IMR-90 (cell line): Measurements from ENCODE around the gene ACTR10. TPM values are rescaled to one million over a fixed set of nuclear protein-coding genes. Genes with fewer than 3 reads are reported as not detected.

ENCODE experiments used
- ATAC-seq: fragments of 200-7000 bp; cut with Tn5 transposase; 2 replicates; pipeline ENCODE4 v1.9.1; 2020; ENCODE audit warnings: low read depth, mild to moderate bottlenecking, moderate library complexity
- BruUV-seq: library from RNA; stranded (reverse); fragments of 400-500 nt; replicated peaks from 2 replicates; lab custom pipeline; 2021; lab: Mats Ljungman, UMichigan
- CTCF ChIA-PET: fragments of 300-600 bp; formaldehyde crosslinking; extraction: SDS; loops from one replicate; lab custom pipeline; 2021; ENCODE audit warnings: antibody characterized with exemption; lab: Yijun Ruan, JAX
- POLR2A ChIA-PET: fragments of 300-600 bp; sonication (Branson Sonifier 250); formaldehyde crosslinking; loops from one replicate; lab custom pipeline; 2022; ENCODE audit warnings: antibody characterized with exemption; ENCODE audit not compliant: unreplicated experiment; lab: Charles Lee
- DNase-seq: peaks from one replicate; pipeline ENCODE4 v3.0.0; 2013
- H2AFZ ChIP-seq: replicated peaks from 2 replicates; pipeline ENCODE3; 2013; ENCODE audit warnings: low read length, mild to moderate bottlenecking; ENCODE audit not compliant: poor library complexity
- H2AK5ac ChIP-seq: 2 replicates; pipeline ENCODE4 v1.6.1; 2013; ENCODE audit warnings: low read depth, low read length, inconsistent platforms
- H2AK9ac ChIP-seq: replicated peaks from 2 replicates; pipeline ENCODE3; 2013; ENCODE audit warnings: mild to moderate bottlenecking, low read depth, low read length, moderate library complexity; ENCODE audit not compliant: poor library complexity
- H2BK120ac ChIP-seq: 2 replicates; pipeline ENCODE4 v1.6.1; 2013; ENCODE audit warnings: low read depth, low read length, inconsistent platforms
- H2BK15ac ChIP-seq: 3 replicates; pipeline ENCODE4 v1.6.1; 2013; ENCODE audit warnings: low read depth, low read length, inconsistent platforms
- H2BK20ac ChIP-seq: 2 replicates; pipeline ENCODE4 v1.6.1; 2013; ENCODE audit warnings: low read depth, mild to moderate bottlenecking, inconsistent platforms, low read length, moderate library complexity
- H2BK5ac ChIP-seq: 2 replicates; pipeline ENCODE4 v1.6.1; 2013; ENCODE audit warnings: mild to moderate bottlenecking, low read depth, low read length, inconsistent platforms; ENCODE audit not compliant: poor library complexity, severe bottlenecking
- H3K14ac ChIP-seq: replicated peaks from 2 replicates; pipeline ENCODE4 v1.6.1; 2013; ENCODE audit warnings: low read depth, low read length, inconsistent platforms
- H3K18ac ChIP-seq: 2 replicates; pipeline ENCODE4 v1.6.1; 2013; ENCODE audit warnings: low read depth, low read length, control low read depth
- H3K23ac ChIP-seq: 2 replicates; pipeline ENCODE4 v1.6.1; 2013; ENCODE audit warnings: low read depth, low read length, inconsistent platforms
- H3K27ac ChIP-seq: 2 replicates; pipeline ENCODE4 v1.5.1; 2013; ENCODE audit warnings: mild to moderate bottlenecking, control low read depth, low read length; ENCODE audit not compliant: insufficient read depth
- H3K27me3 ChIP-seq: 2 replicates; pipeline ENCODE4 v1.6.1; 2013; ENCODE audit warnings: low read length; ENCODE audit not compliant: control insufficient read depth, insufficient read depth
- H3K36me3 ChIP-seq: 2 replicates; pipeline ENCODE4 v1.6.1; 2013; ENCODE audit warnings: low read length, mixed read lengths; ENCODE audit not compliant: control insufficient read depth, insufficient read depth
- H3K4ac ChIP-seq: 2 replicates; pipeline ENCODE4 v1.6.1; 2013; ENCODE audit warnings: low read depth, low read length, inconsistent platforms
- H3K4me1 ChIP-seq: 2 replicates; pipeline ENCODE4 v1.6.1; 2013; ENCODE audit warnings: low read length, mixed read lengths; ENCODE audit not compliant: control insufficient read depth, insufficient read depth
- H3K4me2 ChIP-seq: 2 replicates; pipeline ENCODE4 v1.6.1; 2013; ENCODE audit warnings: low read depth, mild to moderate bottlenecking, control low read depth, low read length, moderate library complexity
- H3K4me3 ChIP-seq: 2 replicates; pipeline ENCODE4 v1.5.1; 2013; ENCODE audit warnings: low read depth, mild to moderate bottlenecking, control low read depth, low read length, moderate library complexity; ENCODE audit not compliant: insufficient read depth
- H3K56ac ChIP-seq: 2 replicates; pipeline ENCODE4 v1.6.1; 2013; ENCODE audit warnings: low read length, inconsistent platforms; ENCODE audit not compliant: insufficient read depth; ENCODE audit errors: extremely low read depth
- H3K79me1 ChIP-seq, 2 experiments: 2 replicates each; pipeline ENCODE4 v1.6.1; 2013; ENCODE audit warnings: low read length in 2 of 2, inconsistent platforms in 1 of 2, low read depth in 1 of 2
- H3K9ac ChIP-seq: 2 replicates; pipeline ENCODE4 v1.6.1; 2013; ENCODE audit warnings: low read depth, low read length, control low read depth
- H3K9me1 ChIP-seq: 2 replicates; pipeline ENCODE4 v1.6.1; 2013; ENCODE audit warnings: low read length, inconsistent platforms; ENCODE audit not compliant: insufficient read depth
- H3K9me3 ChIP-seq: 2 replicates; pipeline ENCODE4 v1.6.1; 2013; ENCODE audit warnings: low read length; ENCODE audit not compliant: control insufficient read depth, insufficient read depth
- H4K20me1 ChIP-seq: 2 replicates; pipeline ENCODE4 v1.6.1; 2013; ENCODE audit warnings: low read length, inconsistent platforms; ENCODE audit not compliant: insufficient read depth
- H4K5ac ChIP-seq: 2 replicates; pipeline ENCODE4 v1.6.1; 2013; ENCODE audit warnings: mild to moderate bottlenecking, low read depth, low read length, control low read depth
- H4K8ac ChIP-seq, 2 experiments: 2 replicates each; pipeline ENCODE4 v1.6.1; 2013; ENCODE audit warnings: low read depth in 2 of 2, low read length in 2 of 2, control low read depth in 1 of 2, inconsistent platforms in 1 of 2
- H4K91ac ChIP-seq: 2 replicates; pipeline ENCODE4 v1.6.1; 2013; ENCODE audit warnings: low read depth, low read length, inconsistent platforms; ENCODE audit not compliant: insufficient read depth
- CEBPB ChIP-seq: IDR thresholded peaks from 2 replicates; pipeline ENCODE4 v1.6.1; 2012; ENCODE audit warnings: low read depth, low read length, improper control_type of control experiment
- CHD1 ChIP-seq: IDR thresholded peaks from 2 replicates; pipeline ENCODE4 v1.6.1; 2012; ENCODE audit warnings: low read depth, low read length, improper control_type of control experiment
- FOS ChIP-seq: fragments of 150-350 bp; IDR thresholded peaks from 2 replicates; pipeline ENCODE4 v1.6.1; 2016; ENCODE audit warnings: low read depth, low read length
- MAZ ChIP-seq: IDR thresholded peaks from 2 replicates; pipeline ENCODE4 v1.6.1; 2012; ENCODE audit warnings: low read depth, mild to moderate bottlenecking, low read length, improper control_type of control experiment, moderate library complexity, borderline replicate concordance
- MXI1 ChIP-seq: IDR thresholded peaks from 2 replicates; pipeline ENCODE4 v1.6.1; 2012; ENCODE audit warnings: low read depth, mild to moderate bottlenecking, low read length, moderate library complexity, borderline replicate concordance
- NFE2L2 ChIP-seq: fragments of 150-350 bp; IDR thresholded peaks from 2 replicates; pipeline ENCODE4 v1.6.1; 2016; ENCODE audit warnings: low read depth, mild to moderate bottlenecking, low read length
- POLR2A ChIP-seq: IDR thresholded peaks from 2 replicates; pipeline ENCODE4 v1.6.1; 2012; ENCODE audit warnings: mild to moderate bottlenecking, low read depth, low read length
- RAD21 ChIP-seq: IDR thresholded peaks from 2 replicates; pipeline ENCODE4 v1.6.1; 2012; ENCODE audit warnings: low read length, improper control_type of control experiment
- RCOR1 ChIP-seq: IDR thresholded peaks from 2 replicates; pipeline ENCODE4 v1.6.1; 2012; ENCODE audit warnings: mild to moderate bottlenecking, low read length, improper control_type of control experiment; ENCODE audit not compliant: insufficient replicate concordance
- RFX5 ChIP-seq: IDR thresholded peaks from 2 replicates; pipeline ENCODE4 v1.8.0; 2012; ENCODE audit warnings: low read depth, mild to moderate bottlenecking, low read length, moderate library complexity
- WGBS, 2 experiments: methylation state at CpG; one replicate each; pipeline versions ENCODE4 v1.1.5 to v1.1.7; 2013; ENCODE audit warnings: missing lambda C conversion rate in 2 of 2; ENCODE audit not compliant: insufficient read length in 1 of 2; ENCODE audit errors: extremely low coverage in 2 of 2; 5-methylcytosine and 5-hydroxymethylcytosine counted together
- dilution Hi-C: fragments of 300-500 bp; cut with HindIII; formaldehyde crosslinking; loops from one replicate; pipeline ENCODE4 v1.14.3; 2018; ENCODE audit warnings: low sequenced_read_pairs; ENCODE audit not compliant: unreplicated experiment
- in situ Hi-C: fragments of 300-500 bp; cut with MboI; formaldehyde crosslinking; loops from 3 replicates; pipeline ENCODE4 v1.14.3; 2019; ENCODE audit warnings: low sequenced_read_pairs, inconsistent platforms, mixed read lengths
- intact Hi-C: fragments of 100-400 bp; cut with micrococcal nuclease; formaldehyde crosslinking; loops from 2 replicates; pipeline ENCODE4 v1.10.0; 2022
- polyA plus RNA-seq, 3 experiments: library from polyadenylated mRNA; depleted of rRNA; stranded (reverse); fragments of >200 nt; gene quantifications; 2 replicates each; pipeline ENCODE4 v1.2.3, GENCODE V29; 2012; ENCODE audit warnings: low replicate concordance in 1 of 3
- total RNA-seq: library from RNA; depleted of rRNA; stranded (reverse); fragments of >200 nt; gene quantifications from 2 replicates; pipeline ENCODE4 v1.2.3, GENCODE V29; 2012
- TF ChIP-seq, protein P1 (sequence below): fragments of 150-350 bp; IDR thresholded peaks from 2 replicates; pipeline ENCODE4 v1.6.1; 2017; ENCODE audit warnings: mild to moderate bottlenecking, antibody characterized with exemption, low read length, low read depth
- TF ChIP-seq, protein P2 (sequence below): fragments of 150-350 bp; IDR thresholded peaks from 2 replicates; pipeline ENCODE4 v1.6.1; 2016; ENCODE audit warnings: low read depth, mild to moderate bottlenecking, low read length, moderate library complexity, borderline replicate concordance
- TF ChIP-seq, protein P3 (sequence below): conservative IDR thresholded peaks from 2 replicates; pipeline ENCODE4 v1.5.1; 2012; ENCODE audit warnings: mild to moderate bottlenecking, low read depth, low read length, improper control_type of control experiment

The ACTR10 gene
- total and polyA plus RNA-seq, 2 of the 4 experiments (the other 2 are of a cell fraction): 71.0 to 71.7 TPM

DNA sequence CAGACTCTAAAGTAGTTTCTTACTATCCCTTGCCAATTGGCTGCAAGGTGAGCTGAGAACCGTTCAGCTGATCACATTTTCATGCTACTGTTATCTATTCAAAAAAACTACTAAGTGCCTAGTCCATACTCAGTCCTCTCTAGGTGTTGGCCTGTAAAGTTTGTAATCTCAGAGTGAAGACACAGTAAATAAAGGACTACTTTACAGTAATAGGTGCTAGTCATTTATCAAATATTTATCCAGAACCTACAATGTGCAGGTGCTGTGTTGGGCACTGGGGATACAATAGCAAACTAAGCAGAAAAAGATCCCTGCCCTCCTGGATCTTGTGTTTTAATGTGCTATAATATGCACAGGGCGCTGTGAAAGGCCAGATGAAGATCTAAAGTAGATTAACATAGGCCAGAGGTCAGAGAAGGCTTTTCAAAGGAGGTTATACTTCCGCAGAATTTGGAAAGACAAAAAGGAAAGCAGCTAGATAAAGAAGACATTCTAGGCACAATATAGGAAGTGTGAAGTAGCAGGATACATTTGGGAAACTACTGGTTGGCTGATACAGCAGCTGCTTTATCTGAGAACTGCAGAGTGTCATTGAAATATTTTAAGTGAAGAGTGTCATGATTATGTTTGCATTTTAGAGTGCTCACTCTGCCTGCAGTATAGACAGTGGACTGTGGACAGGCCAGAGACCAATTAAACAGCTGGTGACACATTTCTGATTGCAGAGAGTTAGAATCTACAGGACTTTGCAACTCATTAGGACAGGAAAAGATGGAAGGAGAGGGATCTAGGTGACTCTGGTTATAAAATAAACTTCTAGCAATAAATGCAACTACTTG, 8.0 kb upstream of the ACTR10 start (continued):
- no peak for TF ChIP-seq CEBPB

DNA sequence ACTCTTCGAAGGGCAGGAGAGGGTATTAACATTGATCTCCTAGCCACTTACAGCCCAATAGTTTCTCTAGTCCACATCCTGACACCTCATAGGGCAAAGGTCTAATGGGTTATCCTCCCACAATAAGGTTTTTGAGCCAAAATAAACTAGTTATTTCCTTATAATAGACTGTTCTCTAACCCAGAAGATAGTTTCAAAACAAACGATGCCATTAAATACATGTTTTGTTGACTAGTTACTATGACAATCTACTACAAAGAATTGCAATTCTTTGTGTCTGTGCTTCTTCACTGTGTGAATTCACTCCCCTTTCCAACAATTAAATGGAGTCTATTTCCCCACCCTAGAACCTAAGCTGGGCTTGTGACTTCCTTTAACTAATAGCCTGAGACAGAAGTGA, 6.4 kb upstream of the ACTR10 start:
- no peak overlapping the region for H2BK120ac ChIP-seq
- H3K4me2 ChIP-seq: no peak overlapping the region
- H2AK5ac ChIP-seq: no peak overlapping the region
- BruUV-seq: no TSS peak
- H3K23ac ChIP-seq: no peak overlapping the region
- no peak overlapping the region for H3K18ac ChIP-seq
- H4K20me1 ChIP-seq: no peaks in the 10 kb centered on the region
- intact Hi-C loops: no loop called here
- no peaks in the 10 kb centered on the region; the same call in 1 of the 2 replicates for H3K9me1 ChIP-seq
- H3K9ac ChIP-seq: no peak overlapping the region
- H2AK9ac ChIP-seq: no peak overlapping the region
- ATAC-seq (no peak), DNase-seq (no peak)
- WGBS, 2 experiments: no CpG with 5 or more reads among the region's 2 CpGs
- no peaks in the 10 kb centered on the region for H3K4me1 ChIP-seq
- no peak overlapping the region for H2AFZ ChIP-seq
- POLR2A ChIA-PET: no interaction called here
- CTCF ChIA-PET: no interaction called here
- H3K27me3 ChIP-seq: peaks cover 19% of the 10 kb centered on the region
- H3K27ac ChIP-seq: no peak overlapping the region
- no peak overlapping the region for H2BK15ac ChIP-seq
- no peak overlapping the region for H3K4ac ChIP-seq
- no peaks in the 10 kb centered on the region for H3K36me3 ChIP-seq
- no peak overlapping the region for H3K56ac ChIP-seq
- no peak overlapping the region for H4K8ac ChIP-seq
- H4K91ac ChIP-seq: no peak overlapping the region
- no peak overlapping the region for H2BK20ac ChIP-seq
- in situ Hi-C loops: no loop called here
- H3K79me1 ChIP-seq: no peaks in the 10 kb centered on the region
- no peak overlapping the region for H3K4me3 ChIP-seq
- no peaks in the 10 kb centered on the region for H3K9me3 ChIP-seq
- no peak overlapping the region for H4K5ac ChIP-seq
- no peak overlapping the region for H3K14ac ChIP-seq
- dilution Hi-C loops: no loop called here
- no peak overlapping the region for H2BK5ac ChIP-seq
- TF ChIP-seq, protein P1, sequence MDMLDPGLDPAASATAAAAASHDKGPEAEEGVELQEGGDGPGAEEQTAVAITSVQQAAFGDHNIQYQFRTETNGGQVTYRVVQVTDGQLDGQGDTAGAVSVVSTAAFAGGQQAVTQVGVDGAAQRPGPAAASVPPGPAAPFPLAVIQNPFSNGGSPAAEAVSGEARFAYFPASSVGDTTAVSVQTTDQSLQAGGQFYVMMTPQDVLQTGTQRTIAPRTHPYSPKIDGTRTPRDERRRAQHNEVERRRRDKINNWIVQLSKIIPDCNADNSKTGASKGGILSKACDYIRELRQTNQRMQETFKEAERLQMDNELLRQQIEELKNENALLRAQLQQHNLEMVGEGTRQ: no peak
- TF ChIP-seq, protein P2, sequence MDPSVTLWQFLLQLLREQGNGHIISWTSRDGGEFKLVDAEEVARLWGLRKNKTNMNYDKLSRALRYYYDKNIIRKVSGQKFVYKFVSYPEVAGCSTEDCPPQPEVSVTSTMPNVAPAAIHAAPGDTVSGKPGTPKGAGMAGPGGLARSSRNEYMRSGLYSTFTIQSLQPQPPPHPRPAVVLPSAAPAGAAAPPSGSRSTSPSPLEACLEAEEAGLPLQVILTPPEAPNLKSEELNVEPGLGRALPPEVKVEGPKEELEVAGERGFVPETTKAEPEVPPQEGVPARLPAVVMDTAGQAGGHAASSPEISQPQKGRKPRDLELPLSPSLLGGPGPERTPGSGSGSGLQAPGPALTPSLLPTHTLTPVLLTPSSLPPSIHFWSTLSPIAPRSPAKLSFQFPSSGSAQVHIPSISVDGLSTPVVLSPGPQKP: no peak
- no peak for TF ChIP-seq MXI1
- no peak for TF ChIP-seq RCOR1
- no peak for TF ChIP-seq NFE2L2
- TF ChIP-seq MAZ: no peak
- TF ChIP-seq, protein P3, sequence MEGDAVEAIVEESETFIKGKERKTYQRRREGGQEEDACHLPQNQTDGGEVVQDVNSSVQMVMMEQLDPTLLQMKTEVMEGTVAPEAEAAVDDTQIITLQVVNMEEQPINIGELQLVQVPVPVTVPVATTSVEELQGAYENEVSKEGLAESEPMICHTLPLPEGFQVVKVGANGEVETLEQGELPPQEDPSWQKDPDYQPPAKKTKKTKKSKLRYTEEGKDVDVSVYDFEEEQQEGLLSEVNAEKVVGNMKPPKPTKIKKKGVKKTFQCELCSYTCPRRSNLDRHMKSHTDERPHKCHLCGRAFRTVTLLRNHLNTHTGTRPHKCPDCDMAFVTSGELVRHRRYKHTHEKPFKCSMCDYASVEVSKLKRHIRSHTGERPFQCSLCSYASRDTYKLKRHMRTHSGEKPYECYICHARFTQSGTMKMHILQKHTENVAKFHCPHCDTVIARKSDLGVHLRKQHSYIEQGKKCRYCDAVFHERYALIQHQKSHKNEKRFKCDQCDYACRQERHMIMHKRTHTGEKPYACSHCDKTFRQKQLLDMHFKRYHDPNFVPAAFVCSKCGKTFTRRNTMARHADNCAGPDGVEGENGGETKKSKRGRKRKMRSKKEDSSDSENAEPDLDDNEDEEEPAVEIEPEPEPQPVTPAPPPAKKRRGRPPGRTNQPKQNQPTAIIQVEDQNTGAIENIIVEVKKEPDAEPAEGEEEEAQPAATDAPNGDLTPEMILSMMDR: no peak
- TF ChIP-seq FOS: no peak
- no peak for TF ChIP-seq RAD21
- TF ChIP-seq POLR2A: no peak
- TF ChIP-seq RFX5: no peak
- no peak for TF ChIP-seq CHD1
